Small intestine (tissue), 7 donors: Measurements from ENCODE around the gene CPOX. TPM values are rescaled to one million over a fixed set of nuclear protein-coding genes. Genes with fewer than 3 reads are reported as not detected.

Source experiments
- DNase-seq, 2 donors: peaks; one replicate each; pipeline versions ENCODE4 v3.0.0 to v3.0.0-alpha.2; 2013
- FAIRE-seq: peaks from 2 replicates; lab custom pipeline; 2012; peaks lifted over from hg19 to GRCh38; lab: Jason Lieb, UNC
- H3K27ac ChIP-seq, 3 donors: one replicate each; pipeline ENCODE4 v1.5.1; 2013; ENCODE audit warnings: low read length in 2 of 3, mild to moderate bottlenecking in 2 of 3, control low read depth in 1 of 3, inconsistent platforms in 1 of 3, low read depth in 1 of 3, moderate library complexity in 1 of 3
- H3K27me3 ChIP-seq, 3 donors: one replicate each; pipeline ENCODE4 v1.6.1; 2013; ENCODE audit warnings: low read length in 3 of 3, inconsistent platforms in 1 of 3; ENCODE audit not compliant: control insufficient read depth in 3 of 3, insufficient read depth in 3 of 3
- H3K36me3 ChIP-seq, 3 donors: one replicate each; pipeline ENCODE4 v1.6.1; 2013; ENCODE audit warnings: low read length in 3 of 3, inconsistent platforms in 1 of 3, low read depth in 1 of 3, mild to moderate bottlenecking in 1 of 3, moderate library complexity in 1 of 3; ENCODE audit not compliant: control insufficient read depth in 3 of 3, insufficient read depth in 2 of 3
- H3K4me1 ChIP-seq, 3 donors: one replicate each; pipeline ENCODE4 v1.6.1; 2013; ENCODE audit warnings: low read length in 2 of 3, inconsistent platforms in 1 of 3, low read depth in 1 of 3, mild to moderate bottlenecking in 1 of 3, moderate library complexity in 1 of 3; ENCODE audit not compliant: control insufficient read depth in 3 of 3, insufficient read depth in 2 of 3
- H3K4me3 ChIP-seq, 3 donors: one replicate each; pipeline ENCODE4 v1.5.1; 2013; ENCODE audit warnings: low read length in 3 of 3, control low read depth in 1 of 3, inconsistent platforms in 1 of 3, low read depth in 1 of 3, mild to moderate bottlenecking in 1 of 3, moderate library complexity in 1 of 3
- H3K9me3 ChIP-seq, 2 donors: one replicate each; pipeline ENCODE4 v1.6.1; 2013; ENCODE audit warnings: low read depth in 1 of 2, low read length in 1 of 2; ENCODE audit not compliant: control insufficient read depth in 2 of 2, insufficient read depth in 1 of 2
- WGBS, 3 donors: extraction: QIAGEN DNeasy Blood & Tissue Kit; methylation state at CpG; one replicate each; pipeline ENCODE4 v1.1.7; 2013; 5-methylcytosine and 5-hydroxymethylcytosine counted together
- polyA plus RNA-seq, 4 donors: library from polyadenylated mRNA; stranded (reverse) in 3 of 4; unstranded in 1 of 4; fragments of 200-250 nt in 3 of 4; fragments of 120-200 nt in 1 of 4; gene quantifications; one replicate each; pipeline versions ENCODE4 v1.2.1 to v1.2.3, GENCODE V29; 2013
- donor health status: healthy with polysubstance abuse.
- donor health status: control.
- donor health status: control.
- donor health status: Bipolar disorder and iron deficiency.
- donor health status: healthy.

Gene CPOX
- polyA plus RNA-seq, 4 donors, result 13.4 to 28.8 (median 21.2) TPM

GRCh38 chr3:98550833-98551232 is 42.6 kb downstream of the CPOX start:
- FAIRE-seq, result no peak
- no peak for DNase-seq
- H3K27me3 ChIP-seq, result no peaks in the 10 kb centered on the region
- peaks cover 2 to 15% (median 5%) of the 10 kb centered on the region in 3 donors for H3K4me1 ChIP-seq
- H3K27ac ChIP-seq, result peak overlapping the region in 2 of 3 donors; percentile 43 to 65
- H3K36me3 ChIP-seq, result no peaks in the 10 kb centered on the region
- 96 to 99% (median 97%) methylated on average over 3 of the region's 3 CpGs for WGBS, 3 donors
- no peak overlapping the region for H3K4me3 ChIP-seq
- peaks cover 0 to 12% of the 10 kb centered on the region in 2 donors for H3K9me3 ChIP-seq

- 70 to 91% (median 83%) methylated on average over 5 of the region's 5 CpGs for WGBS, 3 donors
- FAIRE-seq, result no peak
- DNase-seq, result no peak
- H3K4me3 ChIP-seq, result no peak overlapping the region
- no peaks in the 10 kb centered on the region for H3K36me3 ChIP-seq
- H3K27me3 ChIP-seq, result no peaks in the 10 kb centered on the region
- peaks cover 0 to 12% of the 10 kb centered on the region in 2 donors for H3K9me3 ChIP-seq
- H3K4me1 ChIP-seq, result peaks cover 2 to 15% (median 5%) of the 10 kb centered on the region in 3 donors
- no peak overlapping the region for H3K27ac ChIP-seq
Measured at GRCh38 chr3:98548544-98548943, 44.9 kb downstream of the CPOX start.

- H3K4me1 ChIP-seq, result peaks cover 0 to 9% (median 4%) of the 10 kb centered on the region in 3 donors
- peaks cover 0 to 4% of the 10 kb centered on the region in 2 donors for H3K9me3 ChIP-seq
- no peaks in the 10 kb centered on the region for H3K27me3 ChIP-seq
- no peaks in the 10 kb centered on the region for H3K36me3 ChIP-seq
- FAIRE-seq, result peak; percentile 10
- H3K4me3 ChIP-seq, result no peak overlapping the region
- DNase-seq, result no peak
- WGBS, 3 donors, result 37 to 61% (median 44%) methylated on average over 5 of the region's 5 CpGs
- H3K27ac ChIP-seq, result no peak overlapping the region
Measured at GRCh38 chr3:98545940-98546339, 47.5 kb downstream of the CPOX start.

- H3K4me3 ChIP-seq, result no peak overlapping the region
- DNase-seq, result no peak
- no peak for FAIRE-seq
- peaks cover 0 to 7% (median 4%) of the 10 kb centered on the region in 3 donors for H3K4me1 ChIP-seq
- no peaks in the 10 kb centered on the region for H3K36me3 ChIP-seq
- H3K9me3 ChIP-seq, result no peaks in the 10 kb centered on the region
- peak overlapping the region in 2 of 3 donors; percentile 1 to 18 for H3K27ac ChIP-seq
- WGBS, 3 donors, result 88 to 100% (median 100%) methylated on average over 1 of the region's 1 CpG
- no peaks in the 10 kb centered on the region for H3K27me3 ChIP-seq
Measured at GRCh38 chr3:98542623-98543022, 50.8 kb downstream of the CPOX start.

- 98 to 100% (median 100%) methylated on average over 1 of the region's 1 CpG for WGBS, 3 donors
- no peak for FAIRE-seq
Measured at GRCh38 chr3:98541695-98542094, 51.7 kb downstream of the CPOX start.

GRCh38 chr3:98540346-98540745 is 53.1 kb downstream of the CPOX start:
- Histone ChIP-seq H3K4me3 (no peak overlapping the region), H3K27ac (peak overlapping the region in 1 of 3 donors; percentile 81), H3K27me3 (no peaks in the 10 kb centered on the region), H3K4me1 (peaks cover 0 to 7% (median 4%) of the 10 kb centered on the region in 3 donors), H3K36me3 (no peaks in the 10 kb centered on the region), H3K9me3 (no peaks in the 10 kb centered on the region)
- peak; percentile 68 to 77 for DNase-seq
- WGBS, 3 donors, result 36 to 51% (median 46%) methylated on average over 3 of the region's 3 CpGs
- FAIRE-seq, result peak; percentile 96

More at GRCh38 chr3:98541695-98542094, 51.7 kb downstream of the CPOX start:
- DNase-seq, result peak in 1 of 2 donors; percentile 25
- no peaks in the 10 kb centered on the region for H3K9me3 ChIP-seq
- H3K27ac ChIP-seq, result peak overlapping the region in 1 of 3 donors; percentile 45
- peaks cover 0 to 7% (median 4%) of the 10 kb centered on the region in 3 donors for H3K4me1 ChIP-seq
- no peaks in the 10 kb centered on the region for H3K27me3 ChIP-seq
- H3K4me3 ChIP-seq, result no peak overlapping the region
- H3K36me3 ChIP-seq, result no peaks in the 10 kb centered on the region

GRCh38 chr3:98536456-98537017 is 56.9 kb downstream of the CPOX start:
- H3K36me3 ChIP-seq, result no peaks in the 10 kb centered on the region
- no peak overlapping the region for H3K4me3 ChIP-seq
- no peak for DNase-seq
- peaks cover 0 to under 1% (median 0%) of the 10 kb centered on the region in 3 donors for H3K4me1 ChIP-seq
- WGBS, 3 donors, result 80 to 84% (median 80%) methylated on average over 6 of the region's 6 CpGs
- no peak overlapping the region for H3K27ac ChIP-seq
- no peak for FAIRE-seq
- no peaks in the 10 kb centered on the region for H3K27me3 ChIP-seq
- H3K9me3 ChIP-seq, result no peaks in the 10 kb centered on the region

GRCh38 chr3:98534734-98535133 is 58.7 kb downstream of the CPOX start:
- no peak for DNase-seq
- 76 to 94% (median 82%) methylated on average over 1 of the region's 1 CpG for WGBS, 3 donors
- peak; percentile 44 for FAIRE-seq
- H3K27ac ChIP-seq, result no peak overlapping the region
- no peaks in the 10 kb centered on the region for H3K9me3 ChIP-seq
- no peaks in the 10 kb centered on the region for H3K27me3 ChIP-seq
- H3K4me1 ChIP-seq, result peaks cover 0 to 5% (median 0%) of the 10 kb centered on the region in 3 donors
- no peak overlapping the region for H3K4me3 ChIP-seq
- no peaks in the 10 kb centered on the region for H3K36me3 ChIP-seq
